Effector memory CD8-positive, alpha-beta T cell (primary cell): Measurements from ENCODE around the gene DUSP28.
"Not testable (repeated sequence)": the region's sequence is repeated elsewhere in the genome, so short reads cannot be mapped to it uniquely, and the experiment has no call there.

Experiments
- ATAC-seq: fragments of 150-1000 bp; cut with Tn5 transposase; replicated peaks from 2 replicates; pipeline ENCODE4 v1.10.0; 2021; ENCODE audit warnings: mild to moderate bottlenecking, moderate library complexity
- DNase-seq, 3 experiments: peaks; one replicate each; pipeline ENCODE4 v3.0.0; 2021
- H3K27ac Mint-ChIP-seq, 2 donors: one replicate each; pipeline ENCODE4 v1.8.0; 2022; ENCODE audit warnings: mild to moderate bottlenecking in 2 of 2, mixed read lengths in 2 of 2, moderate library complexity in 2 of 2
- H3K27me3 Mint-ChIP-seq, 2 donors: one replicate each; pipeline ENCODE4 v1.8.0; 2022; ENCODE audit warnings: mixed read lengths in 2 of 2
- H3K36me3 Mint-ChIP-seq: one replicate; pipeline ENCODE4 v1.8.0; 2022; ENCODE audit warnings: mild to moderate bottlenecking, moderate library complexity, mixed read lengths; ENCODE audit not compliant: insufficient read depth
- H3K4me1 Mint-ChIP-seq, 2 donors: one replicate each; pipeline ENCODE4 v1.8.0; 2022; ENCODE audit warnings: low read depth in 2 of 2, mixed read lengths in 2 of 2
- H3K4me3 Mint-ChIP-seq, 2 donors: one replicate each; pipeline ENCODE4 v1.8.0; 2022; ENCODE audit warnings: mild to moderate bottlenecking in 2 of 2, mixed read lengths in 2 of 2, moderate library complexity in 2 of 2
- H3K9me3 Mint-ChIP-seq, 2 donors: one replicate each; pipeline ENCODE4 v1.8.0; 2022; ENCODE audit warnings: mixed read lengths in 2 of 2

DUSP28 gene

GRCh38 chr2:240558236-240558761, 1.9 kb upstream of the DUSP28 start:
- peaks cover 44 to 49% of the 10 kb centered on the region in 2 donors for H3K4me1 Mint-ChIP-seq
- H3K9me3 Mint-ChIP-seq: no peaks in the 10 kb centered on the region
- H3K4me3 Mint-ChIP-seq: peak overlapping the region; percentile 92 to 93
- peaks cover 37% of the 10 kb centered on the region for H3K36me3 Mint-ChIP-seq
- H3K27me3 Mint-ChIP-seq: no peaks in the 10 kb centered on the region
- DNase-seq (no peak), ATAC-seq (no peak)
- H3K27ac Mint-ChIP-seq: peak overlapping the region in 1 of 2 donors; percentile 44

DNA sequence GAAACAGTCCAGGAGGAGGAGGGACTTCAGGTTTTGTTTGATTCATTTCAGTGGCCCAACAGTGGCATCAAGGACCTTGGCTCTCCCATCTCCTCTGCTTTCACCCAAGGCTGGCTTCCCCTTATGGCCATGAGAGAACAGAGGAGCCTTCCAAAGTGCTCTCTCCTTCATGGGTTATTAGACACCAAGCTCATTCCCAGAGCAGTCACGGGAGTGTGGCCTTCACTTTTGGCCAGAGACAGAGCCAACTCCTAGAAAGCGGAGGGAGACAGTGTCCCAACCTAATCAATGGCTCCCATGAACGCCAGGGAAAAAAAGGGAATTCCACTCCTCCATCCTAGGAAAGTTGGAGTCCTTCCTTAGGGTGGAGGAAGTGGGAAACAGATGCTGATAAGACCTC, 871 bp upstream of the DUSP28 start:
- Mint-ChIP-seq H3K4me3 (peak overlapping the region; percentile 92 to 93), H3K9me3 (no peaks in the 10 kb centered on the region), H3K4me1 (peaks cover 49 to 55% of the 10 kb centered on the region in 2 donors), H3K27ac (peak overlapping the region in 1 of 2 donors; percentile 93), H3K36me3 (peaks cover 31% of the 10 kb centered on the region), H3K27me3 (no peaks in the 10 kb centered on the region)
- no peak for DNase-seq
- no peak for ATAC-seq

GRCh38 chr2:240560480-240561324, 545 bp downstream of the DUSP28 start:
- H3K4me1 Mint-ChIP-seq: peaks cover 60 to 64% of the 10 kb centered on the region in 2 donors
- H3K36me3 Mint-ChIP-seq: peaks cover 35% of the 10 kb centered on the region
- H3K9me3 Mint-ChIP-seq: no peaks in the 10 kb centered on the region
- ATAC-seq: peak; percentile 55
- DNase-seq: peak; percentile 99 to 100 (median 99)
- H3K4me3 Mint-ChIP-seq: peak overlapping the region; percentile 92 to 93
- H3K27ac Mint-ChIP-seq: peak overlapping the region; percentile 77 to 93
- H3K27me3 Mint-ChIP-seq: no peaks in the 10 kb centered on the region

- H3K4me3 Mint-ChIP-seq: peak overlapping the region; percentile 92 to 93
- no peak for DNase-seq
- H3K4me1 Mint-ChIP-seq: peaks cover 63 to 65% of the 10 kb centered on the region in 2 donors
- ATAC-seq: no peak
- peaks cover 42% of the 10 kb centered on the region for H3K36me3 Mint-ChIP-seq
- H3K27me3 Mint-ChIP-seq: no peaks in the 10 kb centered on the region
- no peaks in the 10 kb centered on the region for H3K9me3 Mint-ChIP-seq
- peak overlapping the region; percentile 77 to 93 for H3K27ac Mint-ChIP-seq
Measured at GRCh38 chr2:240561325-240561971, 1.3 kb downstream of the DUSP28 start.

DNA sequence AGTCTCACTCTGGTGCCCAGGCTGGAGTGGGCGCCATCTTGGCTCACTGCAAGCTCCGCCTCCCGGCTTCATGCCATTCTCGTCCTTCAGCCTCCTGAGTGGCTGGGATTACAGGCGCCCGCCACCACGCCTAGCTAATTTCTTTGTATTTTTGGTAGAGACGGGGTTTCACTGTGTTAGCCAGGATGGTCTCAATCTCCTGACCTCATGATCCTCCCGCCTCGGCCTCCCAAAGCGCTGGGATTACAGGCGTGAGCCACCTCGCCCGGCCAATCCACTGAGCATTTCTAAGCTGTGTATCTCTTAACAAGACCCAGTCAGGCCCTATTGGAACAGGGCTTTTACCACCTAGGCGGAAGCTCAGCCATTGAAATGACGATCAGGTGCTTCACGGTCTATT, 3.1 kb downstream of the DUSP28 start:
- not testable (repeated sequence) for H3K27ac Mint-ChIP-seq, H3K9me3 Mint-ChIP-seq, H3K27me3 Mint-ChIP-seq, DNase-seq, ATAC-seq
- H3K36me3 Mint-ChIP-seq: peaks cover 54% of the 10 kb centered on the region
- H3K4me1 Mint-ChIP-seq: peaks cover 66 to 67% of the 10 kb centered on the region in 2 donors
- peak overlapping the region; percentile 44 to 92 for H3K4me3 Mint-ChIP-seq

DNA sequence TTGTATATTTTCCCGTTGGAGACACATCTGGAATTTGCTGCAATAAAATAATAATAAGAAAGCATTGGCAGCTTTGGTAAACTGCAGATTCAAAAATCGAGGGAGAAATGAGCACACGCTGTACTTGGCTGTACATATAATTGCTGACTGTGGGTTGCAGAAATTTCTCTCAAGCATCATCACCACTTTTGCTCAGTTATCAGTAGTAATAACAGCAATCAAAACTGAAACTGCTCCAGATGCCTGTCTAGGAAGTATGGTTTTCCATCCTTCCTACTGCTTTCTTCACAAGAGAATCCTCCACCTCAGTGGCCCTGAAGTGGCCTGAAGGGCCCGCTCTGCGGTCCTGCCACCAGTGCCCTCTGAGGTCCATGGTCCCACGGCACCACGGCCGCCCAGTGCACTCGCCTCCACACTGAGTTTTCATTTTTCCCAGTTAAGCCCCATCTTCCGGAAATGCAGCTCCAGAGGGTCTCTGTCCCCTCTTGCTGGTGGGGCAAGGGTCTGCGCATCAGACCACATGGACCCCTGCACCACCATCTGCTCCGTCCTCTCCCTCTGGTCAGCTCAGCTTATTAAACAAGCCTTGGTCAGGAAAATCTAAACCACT, 3.9 kb downstream of the DUSP28 start:
- ATAC-seq: no peak
- H3K9me3 Mint-ChIP-seq: no peaks in the 10 kb centered on the region
- H3K4me1 Mint-ChIP-seq: peaks cover 59 to 60% of the 10 kb centered on the region in 2 donors
- H3K36me3 Mint-ChIP-seq: peaks cover 53% of the 10 kb centered on the region
- H3K27ac Mint-ChIP-seq: peak overlapping the region; percentile 97 to 99
- DNase-seq: no peak
- H3K4me3 Mint-ChIP-seq: peak overlapping the region; percentile 86 to 97
- H3K27me3 Mint-ChIP-seq: no peaks in the 10 kb centered on the region

DNA sequence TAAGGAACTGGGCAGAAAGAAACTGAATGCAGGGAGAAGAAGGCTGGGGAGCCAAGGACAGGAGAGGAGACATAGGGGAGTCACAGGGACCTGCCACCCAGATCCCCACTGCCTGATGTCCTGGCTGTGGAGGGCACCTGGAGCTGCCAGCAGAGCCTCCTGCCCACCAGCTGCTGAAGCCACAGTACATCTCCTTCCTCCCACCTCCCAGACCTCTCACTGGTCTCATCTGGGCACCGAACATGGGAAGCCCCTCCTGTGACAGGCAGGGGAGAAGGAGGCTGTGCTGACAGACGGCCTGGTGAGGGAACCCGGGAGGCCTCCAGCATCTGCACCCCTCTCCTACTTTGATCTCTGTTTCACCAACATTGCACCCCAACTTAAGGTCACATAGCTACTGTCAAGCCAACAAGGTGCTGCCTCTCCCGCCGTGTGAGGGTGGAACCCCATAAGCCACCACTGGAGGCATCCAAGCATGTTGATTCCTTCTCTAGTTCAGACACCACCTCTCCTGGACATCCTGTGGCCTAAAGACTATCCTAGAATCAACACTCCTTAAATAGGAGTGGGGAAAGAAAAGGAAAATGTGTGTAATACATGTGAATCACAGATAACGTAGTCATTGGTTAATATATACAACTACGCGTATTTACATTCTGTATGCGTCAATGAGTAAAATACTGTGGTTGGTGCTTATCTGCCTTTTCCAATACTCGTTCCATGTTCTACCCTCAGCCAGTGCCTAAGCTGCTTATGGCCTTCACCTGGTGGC, 4.6 kb downstream of the DUSP28 start:
- DNase-seq (no peak), ATAC-seq (no peak)
- peaks cover 59 to 60% of the 10 kb centered on the region in 2 donors for H3K4me1 Mint-ChIP-seq
- H3K27me3 Mint-ChIP-seq: no peaks in the 10 kb centered on the region
- H3K36me3 Mint-ChIP-seq: peaks cover 48% of the 10 kb centered on the region
- H3K9me3 Mint-ChIP-seq: no peaks in the 10 kb centered on the region
- H3K27ac Mint-ChIP-seq: peak overlapping the region; percentile 97 to 99
- peak overlapping the region; percentile 86 to 97 for H3K4me3 Mint-ChIP-seq

DNA sequence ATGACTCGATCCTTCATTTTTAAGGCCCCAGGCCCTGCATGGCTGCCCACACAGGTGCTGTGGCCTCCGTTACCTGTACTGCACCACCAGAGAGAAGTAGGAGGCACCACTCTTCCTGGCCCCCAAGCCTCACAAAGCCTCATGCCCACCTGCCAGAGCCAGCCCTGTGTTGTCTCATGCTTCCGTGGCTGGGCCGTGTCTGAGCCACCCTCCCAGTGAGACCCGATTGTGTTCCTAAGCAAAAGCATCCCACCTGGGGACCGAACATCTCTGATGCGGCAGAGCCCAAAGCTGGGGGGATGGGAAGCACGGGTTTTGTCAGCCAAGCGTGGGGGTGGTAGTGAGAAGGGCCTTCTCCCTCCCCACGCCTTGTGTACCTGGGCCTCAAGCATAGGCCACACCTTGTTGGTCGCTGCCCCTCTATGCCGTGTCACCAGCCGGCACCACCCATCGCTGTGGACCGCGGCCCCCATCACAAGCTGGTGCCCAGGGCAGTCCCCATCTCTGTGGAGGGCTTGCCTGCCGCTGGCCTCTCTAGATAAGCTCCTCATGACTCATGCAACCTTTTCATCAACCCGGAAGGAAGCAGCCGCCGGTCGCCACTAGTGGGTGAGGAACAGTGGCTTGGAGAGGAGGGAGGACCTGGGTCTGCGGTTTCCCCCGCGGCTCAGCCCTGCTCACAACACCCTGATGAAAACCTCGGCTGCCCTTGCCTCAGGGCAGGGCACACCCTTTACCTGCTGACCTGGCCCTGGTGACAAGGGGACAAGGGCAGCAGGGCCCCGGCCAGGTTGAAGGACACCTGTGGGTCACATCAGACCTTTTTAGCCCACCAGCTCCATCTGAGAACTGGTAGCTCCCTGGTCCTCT, 5.4 kb downstream of the DUSP28 start:
- ATAC-seq: peak; percentile 55
- H3K4me1 Mint-ChIP-seq: peaks cover 62 to 65% of the 10 kb centered on the region in 2 donors

DNA sequence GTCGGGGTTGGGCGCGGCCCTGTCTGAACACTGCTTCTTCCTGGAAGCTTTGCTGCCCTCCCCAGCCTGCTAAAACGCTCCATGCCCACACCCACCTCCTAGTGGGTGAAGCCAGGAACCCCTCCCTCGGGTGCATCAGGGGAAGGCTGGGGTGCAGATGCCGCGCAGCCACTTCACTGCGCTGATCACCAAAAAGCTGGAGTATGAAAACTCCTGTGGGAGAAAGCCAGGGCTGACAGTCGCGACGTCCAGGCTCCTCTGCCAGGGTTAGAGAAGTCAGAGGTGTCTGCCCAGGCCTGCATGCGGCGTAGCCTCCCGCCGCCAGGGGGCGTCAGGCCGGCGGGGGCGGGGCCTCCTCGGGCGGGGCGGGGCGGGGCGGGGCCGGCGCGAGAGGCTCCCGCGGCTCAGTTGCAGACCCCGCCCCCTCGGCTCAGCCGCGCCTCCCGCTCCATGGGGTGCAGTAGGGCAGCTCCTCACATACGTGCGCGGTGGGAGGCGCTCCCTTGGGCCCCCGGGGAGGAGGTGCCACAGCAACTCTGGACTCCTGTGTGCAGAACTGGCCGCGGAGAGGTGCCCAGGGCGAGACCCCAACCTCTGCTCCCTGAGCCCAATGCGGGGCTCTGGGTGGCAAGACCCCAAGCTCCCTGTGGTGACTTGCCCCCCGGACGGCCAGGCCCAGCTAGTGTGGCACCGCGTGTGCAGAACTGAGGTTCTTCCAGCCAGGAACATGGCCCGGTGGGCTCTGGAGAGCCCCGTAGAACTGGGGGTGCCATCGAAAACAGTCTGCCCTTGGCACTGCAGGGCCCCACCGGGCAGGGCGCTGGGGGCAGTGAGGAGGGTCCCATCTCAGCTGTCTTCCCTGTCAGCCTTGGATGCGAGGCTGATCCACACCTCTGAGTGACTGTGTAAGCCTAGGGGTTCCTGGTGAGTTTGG, 6.3 kb downstream of the DUSP28 start:
- Mint-ChIP-seq H3K9me3 (no peaks in the 10 kb centered on the region), H3K27ac (peak overlapping the region; percentile 97 to 99), H3K36me3 (peaks cover 46% of the 10 kb centered on the region), H3K4me1 (peaks cover 66 to 69% of the 10 kb centered on the region in 2 donors), H3K4me3 (peak overlapping the region; percentile 86 to 97), H3K27me3 (no peaks in the 10 kb centered on the region)
- ATAC-seq: peak; percentile 54
- peak; percentile 91 to 95 (median 94) for DNase-seq

More for the DNA sequence above, 5.4 kb downstream of the DUSP28 start:
- no peaks in the 10 kb centered on the region for H3K9me3 Mint-ChIP-seq
- DNase-seq: peak; percentile 89 to 91 (median 90)
- peaks cover 45% of the 10 kb centered on the region for H3K36me3 Mint-ChIP-seq
- peak overlapping the region; percentile 86 to 97 for H3K4me3 Mint-ChIP-seq
- H3K27me3 Mint-ChIP-seq: no peaks in the 10 kb centered on the region
- peak overlapping the region; percentile 97 to 99 for H3K27ac Mint-ChIP-seq

DNA sequence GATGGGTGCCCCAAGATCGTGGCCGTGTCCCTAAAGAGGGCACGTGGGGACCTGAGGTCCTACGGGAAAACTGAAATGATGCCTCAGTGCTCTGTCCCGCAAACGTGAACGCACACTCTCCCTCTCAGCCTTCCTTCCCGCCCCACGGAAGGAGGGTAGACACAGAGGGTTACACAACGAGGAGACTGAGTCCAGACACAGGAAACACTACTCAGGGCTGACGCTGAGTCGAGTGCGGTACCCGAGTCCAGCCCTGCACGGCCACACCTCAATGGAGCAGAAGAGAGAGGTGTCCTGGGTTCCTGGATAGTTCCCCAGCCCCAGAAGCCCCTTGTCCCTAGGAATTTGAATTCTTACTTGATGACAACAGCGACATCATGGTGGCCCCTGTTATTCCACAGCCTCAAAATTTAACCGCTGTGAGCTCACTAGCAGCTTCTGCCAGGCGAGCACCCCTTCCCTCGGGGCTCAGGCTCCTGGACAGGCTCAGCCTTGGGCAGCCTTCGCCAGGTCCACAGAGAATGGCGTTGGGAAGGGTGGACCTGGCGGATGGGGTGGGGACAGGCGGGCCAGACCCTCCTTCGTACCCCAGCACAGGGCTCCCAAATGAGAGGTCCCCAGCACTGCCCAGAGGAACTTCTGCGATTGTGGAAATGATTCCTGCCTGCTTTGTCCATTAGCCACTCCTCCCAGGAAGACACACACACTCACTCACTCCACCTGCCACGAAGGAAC, 7.1 kb downstream of the DUSP28 start:
- H3K4me1 Mint-ChIP-seq: peaks cover 66 to 68% of the 10 kb centered on the region in 2 donors
- H3K27ac Mint-ChIP-seq: peak overlapping the region; percentile 97 to 99
- H3K27me3 Mint-ChIP-seq: no peaks in the 10 kb centered on the region
- H3K4me3 Mint-ChIP-seq: peak overlapping the region; percentile 86 to 97
- H3K36me3 Mint-ChIP-seq: peaks cover 41% of the 10 kb centered on the region
- H3K9me3 Mint-ChIP-seq: no peaks in the 10 kb centered on the region
- DNase-seq (peak in 2 of 3 experiments; percentile 29 to 41), ATAC-seq (no peak)
